Stimulated activated CD8-positive, alpha-beta memory T cell treated with anti-CD3 and anti-CD28 coated beads, Interleukin-4, amount 100 ng/mL, for 4 hours (primary cell): ENCODE results near the gene AXDND1.

Experiments
- DNase-seq, 2 donors: peaks; one replicate each; pipeline ENCODE4 v3.0.0-alpha.2; 2020; ENCODE audit warnings: low read depth in 2 of 2, low spot score in 1 of 2

The AXDND1 gene, protein sequence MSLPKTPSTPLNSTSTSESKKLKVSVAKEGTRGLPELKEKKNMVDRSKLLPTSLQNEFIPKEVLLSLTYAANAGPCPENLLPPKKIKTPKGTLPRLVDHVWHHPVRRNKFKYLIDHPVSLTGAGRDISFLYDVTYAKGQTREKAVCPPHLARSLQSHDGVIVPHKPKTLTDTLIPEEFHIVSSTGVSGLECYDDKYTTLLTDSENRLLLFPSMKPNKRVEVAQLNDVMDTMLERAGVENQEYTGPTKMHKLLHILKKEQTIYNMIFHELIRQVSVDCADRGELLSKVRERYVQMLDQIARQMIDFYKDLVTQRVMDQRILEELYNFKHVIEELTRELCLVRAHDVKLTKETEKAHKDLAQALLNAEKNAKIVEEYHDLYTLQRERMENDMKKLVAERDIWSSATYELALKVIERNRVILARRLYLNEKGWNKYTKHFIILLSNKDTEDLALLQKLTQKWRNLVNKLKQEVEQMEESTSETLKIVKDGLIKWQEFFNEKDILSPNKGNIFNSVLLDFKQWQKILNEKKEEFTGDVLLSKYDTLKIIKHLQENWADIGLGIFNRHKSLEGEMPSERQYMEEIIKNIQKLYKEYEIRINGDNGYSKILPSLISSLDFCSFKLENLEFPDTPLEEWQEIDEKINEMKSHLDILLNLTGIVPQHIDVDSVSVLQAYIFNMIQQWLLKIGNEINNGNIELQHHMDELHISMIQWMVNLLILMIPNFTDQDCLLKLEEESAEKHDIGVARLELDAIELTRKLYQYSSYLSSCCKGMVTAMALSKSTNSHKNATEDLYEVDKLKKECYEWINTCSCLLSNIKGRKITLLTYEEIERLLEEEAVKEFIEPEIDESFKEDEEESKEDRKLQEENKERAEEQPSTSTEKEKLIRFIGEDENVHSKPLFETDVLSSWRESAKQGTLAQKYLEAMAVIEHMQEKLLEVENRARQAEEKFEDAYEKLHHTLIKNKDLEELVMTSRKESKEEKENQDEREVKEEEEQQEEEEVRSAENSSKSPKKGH

DNA sequence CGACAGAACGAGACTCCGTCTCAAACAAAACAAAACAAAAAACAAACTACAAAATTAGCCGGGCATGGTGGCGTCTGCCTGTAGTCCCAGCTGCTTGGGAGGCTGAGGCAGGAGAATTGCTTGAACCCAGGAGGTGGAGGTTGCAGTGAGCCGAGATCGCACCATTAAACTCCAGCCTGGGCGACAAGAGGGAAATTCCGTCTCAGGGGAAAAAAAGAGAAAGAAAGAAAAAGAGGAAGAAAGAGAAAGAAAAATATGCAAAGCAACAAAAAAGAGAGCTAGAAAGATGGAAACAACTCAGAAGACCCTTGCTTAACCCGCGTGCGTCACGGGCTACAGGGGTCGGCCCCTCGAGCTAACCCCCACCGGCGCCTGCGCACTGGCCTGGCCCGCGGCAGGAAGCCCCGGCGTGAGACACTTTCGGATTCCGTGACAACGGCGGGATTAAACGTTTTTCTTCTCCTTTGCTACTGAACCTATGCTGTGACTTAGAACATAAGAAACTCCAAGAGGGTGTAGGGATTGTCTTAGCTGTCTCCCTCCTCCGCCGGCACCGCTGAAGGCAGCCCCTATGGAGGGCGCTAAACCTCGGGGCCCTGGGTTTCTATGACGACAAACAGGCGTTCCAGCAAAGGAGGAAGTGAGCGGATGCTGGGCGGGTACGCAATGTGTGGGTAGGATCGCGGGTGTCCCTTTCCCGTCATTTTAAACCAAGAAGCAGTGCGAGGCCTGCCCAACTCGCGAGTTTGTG lies at the start of gene AXDND1:
Gene AXDND1, plus strand, starts transcription at position 630 of the 751 bp plus-strand sequence. CDS start 539 bp downstream, outside the sequence.
- DNase-seq = peak; percentile 81 to 82

DNA sequence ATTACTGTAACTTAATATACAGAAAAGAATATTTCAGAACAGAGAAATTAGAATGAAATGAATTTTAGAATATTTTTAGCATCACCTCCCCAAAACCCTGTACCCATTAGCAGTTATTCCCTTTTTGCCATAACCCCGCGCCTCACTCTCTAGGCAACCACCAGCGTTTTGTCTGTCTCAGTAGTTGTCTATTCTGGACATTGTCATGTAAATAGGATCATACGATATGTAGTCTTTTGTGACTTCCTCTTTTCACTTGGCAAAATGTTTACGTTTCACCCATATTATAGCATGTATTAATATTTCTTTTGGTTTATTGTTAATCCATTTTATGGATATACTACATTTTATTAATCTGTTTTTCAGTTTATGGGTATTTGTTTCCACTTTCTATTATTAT lies 47.3 kb upstream of the AXDND1 start:
- no peak for DNase-seq

DNA sequence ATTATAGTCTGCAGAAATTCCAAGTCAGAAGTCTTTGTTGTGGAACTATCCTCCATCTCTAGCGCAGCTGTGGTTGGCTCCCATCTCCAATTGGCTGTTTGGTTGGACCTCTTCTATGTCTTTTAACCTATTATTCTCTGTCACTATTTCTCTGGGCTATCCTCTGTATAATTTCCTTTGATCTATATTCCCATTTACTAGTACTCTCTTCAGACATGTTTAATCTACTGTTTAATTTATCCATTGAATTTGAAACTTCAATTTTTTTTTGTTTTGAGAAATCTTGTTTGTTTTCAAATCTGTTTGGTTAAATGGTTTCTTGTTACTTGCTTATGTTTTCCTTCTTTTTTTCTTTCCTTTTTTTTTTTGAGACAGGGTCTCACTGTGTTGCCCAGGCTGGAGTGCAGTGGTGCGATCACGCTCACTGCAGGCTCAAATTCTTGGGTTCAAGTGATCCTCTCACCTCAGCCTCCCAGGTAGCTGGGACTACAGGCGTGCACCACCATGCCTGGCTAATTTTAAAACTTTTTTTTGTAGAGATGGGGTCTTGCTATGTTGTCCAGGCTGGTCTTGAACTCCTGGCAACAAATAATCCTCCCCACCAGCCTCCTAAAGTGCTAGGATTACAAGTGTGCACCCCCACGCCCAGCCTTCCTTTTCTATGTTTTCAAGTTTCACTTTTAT lies 44.1 kb upstream of the AXDND1 start:
- DNase-seq = no peak

DNA sequence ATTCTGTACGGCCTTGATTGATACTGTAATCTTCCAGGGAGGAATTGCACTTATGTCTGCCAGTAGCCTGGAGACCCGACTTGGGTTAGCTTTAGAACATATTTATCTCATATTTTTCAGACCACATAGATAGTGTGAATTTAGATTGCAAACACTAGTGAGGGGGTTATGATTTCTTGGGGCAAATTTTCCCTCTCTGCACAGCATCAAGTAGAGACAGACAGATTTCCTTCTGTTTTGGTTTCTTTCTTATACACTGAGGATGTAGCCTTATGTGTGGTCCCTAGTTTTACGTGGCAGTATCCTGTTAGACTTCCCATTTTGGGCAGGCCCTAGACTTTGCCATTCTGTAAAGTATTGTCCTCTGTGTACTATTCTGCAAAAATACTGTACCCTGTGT lies 43.2 kb upstream of the AXDND1 start:
- DNase-seq = no peak

DNA sequence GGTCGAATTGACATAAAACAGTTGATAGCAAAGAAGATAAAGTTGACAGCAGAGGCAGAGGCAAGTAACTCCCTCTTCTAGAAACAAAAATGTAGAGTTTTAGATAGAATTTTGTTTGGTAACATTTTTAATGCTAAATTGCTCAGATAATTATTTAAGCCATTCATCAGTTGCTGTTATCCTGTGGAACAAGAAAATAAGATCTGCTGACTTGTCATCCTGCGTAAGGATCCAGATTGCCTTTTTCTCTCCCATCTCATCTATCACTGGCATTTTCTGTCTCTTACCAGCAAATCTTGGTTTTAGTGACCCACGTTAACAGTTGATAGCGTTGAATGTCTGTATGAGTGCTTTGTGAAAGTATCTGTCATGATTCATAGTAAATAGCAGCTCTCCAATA lies 42.3 kb upstream of the AXDND1 start:
- no peak for DNase-seq

DNA sequence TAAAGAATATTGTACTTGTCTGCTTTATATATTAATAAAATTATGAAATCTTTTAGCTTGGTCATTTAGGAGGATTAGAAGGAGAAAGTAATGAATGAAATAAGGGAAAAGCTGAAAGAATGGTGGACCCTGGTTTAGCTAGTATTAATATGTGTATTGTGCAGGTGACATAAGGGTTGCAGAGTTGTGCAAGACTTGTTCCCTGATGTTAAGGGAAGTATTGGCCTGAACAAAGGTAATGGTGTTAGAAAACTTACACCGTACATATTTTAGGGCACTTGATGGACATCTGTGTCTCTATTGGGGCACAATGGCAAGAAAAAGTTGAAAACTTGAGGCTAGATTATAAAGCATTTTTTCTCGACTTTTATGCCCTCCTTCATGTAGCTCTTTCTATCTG lies 39.9 kb upstream of the AXDND1 start:
- no peak for DNase-seq

DNA sequence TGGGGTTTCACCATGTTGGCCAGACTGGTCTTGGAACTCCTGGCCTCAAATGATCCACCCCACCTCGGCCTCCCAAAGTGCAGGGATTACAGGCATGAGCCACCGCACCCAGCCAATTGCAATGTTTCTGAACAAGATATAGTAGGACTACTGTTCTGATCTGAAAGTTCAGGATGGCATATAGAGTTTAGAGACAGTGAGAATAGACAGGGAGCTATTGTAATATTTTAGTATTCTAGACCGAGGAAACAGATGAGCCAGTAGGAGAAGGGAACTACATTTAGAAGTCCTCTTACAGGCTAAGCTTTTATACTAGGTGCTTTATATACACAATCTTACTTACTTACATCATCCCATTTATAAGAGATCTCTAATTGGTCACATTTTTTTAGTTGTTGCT lies 39.0 kb upstream of the AXDND1 start:
- DNase-seq = no peak

DNA sequence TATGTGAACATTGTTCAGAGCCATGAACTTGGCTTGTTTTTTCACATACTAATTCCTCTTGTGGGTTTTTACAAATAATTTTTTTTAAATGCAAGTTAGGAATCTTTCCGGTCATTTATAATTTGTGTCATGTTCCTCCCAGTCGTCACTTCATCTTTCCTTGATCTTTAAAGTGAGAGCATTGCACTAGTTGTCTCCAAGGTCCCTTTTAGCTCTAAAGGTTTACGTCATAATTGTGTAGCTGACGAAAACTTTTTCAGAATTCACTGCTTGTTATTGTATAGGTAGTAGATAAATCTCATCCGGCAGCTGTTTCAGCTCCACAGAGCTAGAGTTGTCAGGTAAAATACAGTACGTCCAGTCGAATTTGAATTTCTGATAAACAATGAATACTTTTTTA lies 38.6 kb upstream of the AXDND1 start:
- no peak for DNase-seq

DNA sequence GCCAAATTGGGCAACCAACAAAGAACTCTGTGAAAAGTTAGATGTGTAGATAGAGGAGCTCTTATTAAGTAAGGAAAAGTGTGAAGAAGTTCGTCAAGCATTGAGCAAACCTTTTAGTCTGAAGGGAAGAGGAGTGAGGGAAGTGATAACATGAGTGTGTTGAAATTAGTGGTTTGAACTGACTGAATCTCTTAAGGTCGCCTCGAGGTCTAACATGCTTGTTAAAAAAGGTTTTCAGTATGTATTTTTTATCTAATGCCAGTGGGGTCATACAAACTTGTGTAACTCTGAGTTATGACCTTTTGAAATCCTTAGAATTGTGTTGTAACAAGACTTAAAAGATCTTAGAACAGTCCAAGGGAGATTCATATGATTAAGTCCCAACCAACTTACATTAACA lies 38.1 kb upstream of the AXDND1 start:
- DNase-seq = no peak

DNA sequence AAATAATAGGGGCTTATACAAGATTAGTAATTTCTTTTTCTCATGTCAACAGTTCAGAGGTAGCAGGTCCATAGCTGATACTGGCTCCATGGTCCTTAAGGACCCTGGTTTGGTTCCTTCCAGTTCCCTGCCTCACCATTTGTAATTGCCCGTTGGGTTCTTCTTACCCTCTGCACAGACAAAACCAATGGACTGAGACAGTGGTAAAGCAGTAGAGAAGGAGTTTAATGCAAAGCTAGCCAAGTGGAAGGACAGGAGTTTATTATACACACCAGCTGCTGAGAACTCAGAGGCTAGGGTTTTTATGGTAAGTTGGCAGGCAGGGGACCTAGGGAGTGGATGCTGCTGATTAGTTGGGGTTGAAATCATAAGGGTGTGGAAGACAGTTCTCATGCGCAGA lies 35.9 kb upstream of the AXDND1 start:
- DNase-seq = no peak

DNA sequence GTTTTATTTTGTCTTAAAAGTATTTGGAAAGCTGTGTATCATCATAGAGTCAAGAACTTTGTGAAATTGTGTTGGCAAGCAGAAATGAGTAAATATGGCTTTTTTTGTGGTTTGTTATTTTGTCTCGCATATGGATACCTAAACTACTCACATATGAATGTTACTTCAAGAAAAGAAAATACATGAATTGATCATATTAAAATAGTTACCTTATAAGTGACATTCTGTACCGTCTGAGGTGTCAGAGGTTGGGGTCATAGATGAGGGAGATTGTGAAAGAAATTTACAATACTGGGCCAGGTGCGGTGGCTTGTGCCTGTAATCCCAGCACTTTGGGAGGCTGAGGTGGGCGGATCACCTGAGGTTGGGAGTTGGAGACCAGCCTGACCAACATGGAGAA lies 31.3 kb upstream of the AXDND1 start:
- no peak for DNase-seq

DNA sequence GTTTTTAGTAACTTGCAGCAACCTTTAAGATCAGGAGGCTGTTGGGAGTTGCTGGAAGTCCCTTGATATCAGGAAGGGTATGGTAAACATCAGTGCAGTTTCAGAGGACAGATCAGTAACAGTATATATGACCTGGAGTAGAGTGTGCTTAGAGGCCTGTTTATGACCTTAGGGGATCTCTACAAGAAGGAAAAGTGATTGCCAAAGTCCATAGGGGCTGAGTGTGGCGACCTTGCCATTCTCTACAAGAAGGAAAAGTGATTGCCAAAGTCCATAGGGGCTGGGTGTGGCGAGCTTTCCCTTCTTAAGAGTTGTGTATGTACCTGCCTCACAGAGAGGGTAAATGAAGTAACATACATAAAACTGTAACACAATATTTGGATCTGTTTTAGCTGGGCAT lies 28.5 kb upstream of the AXDND1 start:
- no peak for DNase-seq

DNA sequence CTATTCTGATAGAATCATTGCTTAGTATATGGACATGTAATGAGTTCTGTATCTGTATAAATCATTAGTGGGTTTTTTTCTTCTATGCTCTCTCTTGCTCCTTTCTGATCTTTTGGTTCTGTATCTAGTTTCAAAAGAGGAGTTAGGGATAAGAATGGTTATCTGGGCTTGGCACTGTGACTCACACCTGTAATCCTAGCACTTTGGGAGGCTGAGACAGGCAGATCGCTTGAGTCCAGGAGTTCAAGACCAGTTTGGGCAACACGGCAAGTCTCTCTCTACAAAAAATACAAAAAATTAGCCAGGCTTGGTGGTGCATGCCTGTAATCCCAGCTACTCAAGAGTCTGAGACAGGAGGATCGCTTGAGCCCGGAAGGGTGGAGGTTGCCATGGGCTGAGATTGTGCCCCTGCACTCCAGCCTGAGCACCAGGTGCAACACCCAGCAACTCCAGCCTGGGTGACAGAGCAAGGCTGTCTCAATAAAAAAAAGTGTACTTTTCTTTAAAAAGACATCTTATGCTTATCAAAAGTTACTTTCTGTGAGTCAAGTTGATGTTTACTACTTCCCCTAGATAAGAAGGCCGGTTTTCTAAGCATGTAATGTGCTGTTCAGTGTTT lies 27.7 kb upstream of the AXDND1 start:
- DNase-seq = no peak

DNA sequence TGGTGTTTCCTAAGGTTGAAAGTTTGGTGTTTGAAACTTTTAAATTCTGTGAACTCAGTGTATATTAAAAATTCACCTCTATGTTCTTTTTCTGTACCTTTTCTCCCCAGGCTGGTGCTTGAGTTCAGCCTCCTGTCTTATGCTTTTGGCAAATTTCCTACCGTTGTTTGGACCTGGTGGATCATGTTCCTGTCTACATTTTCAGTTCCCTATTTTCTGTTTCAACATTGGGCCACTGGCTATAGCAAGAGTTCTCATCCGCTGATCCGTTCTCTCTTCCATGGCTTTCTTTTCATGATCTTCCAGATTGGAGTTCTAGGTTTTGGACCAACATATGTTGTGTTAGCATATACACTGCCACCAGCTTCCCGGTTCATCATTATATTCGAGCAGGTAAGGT lies 24.9 kb upstream of the AXDND1 start:
- DNase-seq = no peak

DNA sequence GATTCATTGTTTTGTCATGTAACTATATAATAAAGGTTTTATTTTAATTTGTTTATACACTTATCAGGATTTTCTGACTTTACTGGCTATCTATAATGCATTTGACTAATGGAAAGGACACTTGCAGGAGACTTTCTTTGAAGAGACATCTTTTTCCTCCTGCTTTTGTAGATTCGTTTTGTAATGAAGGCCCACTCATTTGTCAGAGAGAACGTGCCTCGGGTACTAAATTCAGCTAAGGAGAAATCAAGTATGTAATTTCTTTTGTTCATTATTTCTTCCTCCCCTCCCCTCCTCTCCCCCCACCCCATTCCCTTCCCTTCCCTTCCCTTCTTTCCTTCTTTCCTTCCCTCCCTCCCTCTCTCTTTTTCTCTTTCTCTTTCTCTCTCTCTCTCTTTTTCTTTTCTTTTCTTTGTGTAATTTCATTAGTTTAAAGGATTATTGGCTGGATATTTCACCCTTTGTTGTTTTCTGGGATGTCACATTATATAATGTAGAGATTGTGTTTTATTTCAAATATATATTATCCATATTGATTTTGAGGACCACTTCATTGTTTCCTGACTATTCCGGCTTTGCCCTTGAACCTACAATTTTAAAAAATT lies 23.7 kb upstream of the AXDND1 start:
- DNase-seq = no peak

DNA sequence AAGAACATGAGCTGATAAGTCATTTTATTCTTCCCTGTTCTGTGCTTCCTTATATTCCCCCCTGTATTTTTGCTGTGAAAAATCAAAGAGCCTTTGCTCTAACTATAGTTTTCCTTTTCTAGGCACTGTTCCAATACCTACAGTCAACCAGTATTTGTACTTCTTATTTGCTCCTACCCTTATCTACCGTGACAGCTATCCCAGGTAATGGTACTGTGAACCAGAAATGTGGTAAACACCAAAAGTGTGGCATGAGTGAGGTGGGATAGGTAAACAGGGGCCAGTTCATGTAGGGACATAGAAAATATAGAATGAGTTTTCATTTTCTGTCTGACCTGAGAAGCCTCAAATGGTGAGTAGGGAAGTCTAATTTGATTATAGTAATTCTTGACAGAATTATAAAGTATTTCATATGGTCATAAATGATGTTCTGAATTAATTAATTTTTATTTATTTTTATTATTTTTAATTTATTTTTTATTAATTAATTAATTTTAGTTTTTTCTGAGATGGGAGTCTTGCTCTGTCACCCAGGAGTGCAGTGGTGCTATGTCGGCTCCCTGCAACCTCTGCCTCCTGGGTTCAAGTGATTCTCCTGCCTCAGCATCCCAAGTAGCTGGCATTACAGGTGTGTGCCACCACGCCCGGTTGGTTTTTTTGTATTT lies 22.9 kb upstream of the AXDND1 start:
- DNase-seq = no peak

DNA sequence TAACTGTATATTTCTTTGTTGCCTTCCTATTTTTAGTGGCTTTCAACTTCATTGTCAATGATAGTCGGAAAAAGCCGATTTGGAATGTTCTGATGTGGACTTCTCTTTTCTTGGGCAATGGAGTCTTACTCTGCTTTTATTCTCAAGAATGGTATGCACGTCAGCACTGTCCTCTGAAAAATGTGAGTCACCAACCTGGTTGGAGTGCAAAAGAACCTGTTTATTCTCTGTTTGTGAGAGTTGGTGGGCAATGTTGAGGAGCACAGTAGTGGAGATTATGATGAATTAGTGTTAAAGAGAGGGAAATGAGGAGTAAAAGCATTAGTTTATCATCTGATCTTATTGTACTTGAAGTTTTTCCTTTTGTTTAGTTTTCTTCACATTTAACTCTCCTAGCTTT lies 14.5 kb upstream of the AXDND1 start:
- DNase-seq = no peak

DNA sequence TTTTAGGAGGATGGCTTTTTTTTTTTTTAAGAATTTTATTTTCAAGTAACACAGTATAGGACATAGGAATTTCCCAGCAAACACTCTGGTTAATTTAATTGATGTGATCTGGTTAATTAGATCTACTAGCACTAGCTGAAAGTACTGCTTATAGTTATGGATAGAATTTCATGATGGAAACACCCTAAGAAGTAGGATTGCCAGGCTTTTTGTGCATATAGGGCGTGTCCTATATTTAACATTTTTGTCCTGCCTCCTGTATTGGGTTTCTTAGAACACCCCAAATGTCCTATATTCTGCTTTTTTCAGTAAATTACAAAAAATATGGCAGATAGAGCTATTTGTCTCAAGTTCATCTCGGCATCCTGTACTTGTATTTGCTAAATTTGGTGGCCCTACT lies 13.5 kb upstream of the AXDND1 start:
- no peak for DNase-seq

DNA sequence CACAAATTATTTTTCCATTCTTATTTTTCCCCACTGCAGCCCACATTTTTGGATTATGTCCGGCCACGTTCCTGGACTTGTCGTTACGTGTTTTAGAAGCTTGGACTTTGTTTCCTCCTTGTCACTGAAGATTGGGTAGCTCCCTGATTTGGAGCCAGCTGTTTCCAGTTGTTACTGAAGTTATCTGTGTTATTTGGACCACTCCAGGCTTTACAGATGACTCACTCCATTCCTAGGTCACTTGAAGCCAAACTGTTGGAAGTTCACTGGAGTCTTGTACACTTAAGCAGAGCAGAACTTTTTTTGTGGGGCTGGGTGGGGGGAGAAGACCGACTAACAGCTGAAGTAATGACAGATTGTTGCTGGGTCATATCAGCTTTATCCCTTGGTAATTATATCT lies 12.2 kb upstream of the AXDND1 start:
- no peak for DNase-seq
